MM.1S (cell line): ENCODE results near the gene TNP1.

Source experiments
- CTCF ChIP-seq: fragments of 300-600 bp; sonication (generic); IDR thresholded peaks from 2 replicates; pipeline ENCODE4 v1.5.1; 2016; ENCODE audit warnings: antibody characterized with exemption, low read length, mixed read lengths
- EZH2 ChIP-seq: fragments of 300-600 bp; sonication (generic); optimal IDR thresholded peaks from 2 replicates; pipeline ENCODE3; 2017; ENCODE audit warnings: low read depth, mild to moderate bottlenecking, antibody characterized with exemption, low read length, mixed read lengths
- EZH2phosphoT487 ChIP-seq: fragments of 300-600 bp; sonication (generic); IDR thresholded peaks from 2 replicates; pipeline ENCODE4 v1.6.1; 2018; ENCODE audit warnings: antibody characterized with exemption, low read length

- no peak for TF ChIP-seq EZH2
- no peak for TF ChIP-seq EZH2phosphoT487
- no peak for TF ChIP-seq CTCF
Measured at GRCh38 chr2:216873573-216873972, 13.7 kb upstream of the TNP1 start.
